Motor neuron (in vitro differentiated cells): ENCODE measurements around the gene MRPL19. TPM values are rescaled to one million over a fixed set of nuclear protein-coding genes. Genes with fewer than 3 reads are reported as not detected.

Source experiments
- ATAC-seq, 8 experiments: fragments of 200-7000 bp; cut with Tn5 transposase; replicated peaks in 6 of 8; 2 replicates each; pipeline ENCODE4 v1.8.0; 2021; ENCODE audit warnings: mild to moderate bottlenecking in 8 of 8, moderate library complexity in 8 of 8
- H3K27ac ChIP-seq, 2 donors: fragments of 250-450 bp; sonication (Bioruptor Pico); 2 replicates each; pipeline ENCODE4 v1.9.0; 2021; ENCODE audit warnings: antibody characterized with exemption in 2 of 2, mild to moderate bottlenecking in 2 of 2, moderate library complexity in 1 of 2
- H3K4me1 ChIP-seq, 2 donors: fragments of 250-450 bp; sonication (Bioruptor Pico); replicated peaks in 1 of 2; 2 replicates each; pipeline ENCODE4 v1.6.1; 2021; ENCODE audit warnings: antibody characterized with exemption in 2 of 2, mild to moderate bottlenecking in 2 of 2, moderate library complexity in 1 of 2
- H3K4me3 ChIP-seq, 5 donors: fragments of 250-450 bp; sonication (Bioruptor Pico); 2 replicates each; pipeline ENCODE4 v1.9.0; 2021; ENCODE audit warnings: antibody characterized with exemption in 5 of 5, mild to moderate bottlenecking in 5 of 5, moderate library complexity in 4 of 5
- WGBS, 10 experiments: fragments of 450-650 bp; shearing (Covaris generic); methylation state at CpG; one replicate each; pipeline ENCODE4 v1.0.0; 2022; 5-methylcytosine and 5-hydroxymethylcytosine counted together
- in situ Hi-C, 9 experiments: fragments of 400-800 bp; cut with MboI; loops; one replicate each; pipeline ENCODE4 v1.15.0; 2021; ENCODE audit warnings: low sequenced_read_pairs in 9 of 9, low pct_unique_long_range_greater_than_20kb in 2 of 9; ENCODE audit not compliant: unreplicated experiment in 9 of 9
- total RNA-seq, 8 experiments: library from RNA; unstranded; fragments of 300-600 nt; gene quantifications; 2 replicates each; pipeline versions ENCODE4 v1.2.3 to v1.2.4, GENCODE V29; 2022

MRPL19 gene
- 10 to 100 TPM; 22.2 to 66.5 (median 32.6) TPM for total RNA-seq

DNA sequence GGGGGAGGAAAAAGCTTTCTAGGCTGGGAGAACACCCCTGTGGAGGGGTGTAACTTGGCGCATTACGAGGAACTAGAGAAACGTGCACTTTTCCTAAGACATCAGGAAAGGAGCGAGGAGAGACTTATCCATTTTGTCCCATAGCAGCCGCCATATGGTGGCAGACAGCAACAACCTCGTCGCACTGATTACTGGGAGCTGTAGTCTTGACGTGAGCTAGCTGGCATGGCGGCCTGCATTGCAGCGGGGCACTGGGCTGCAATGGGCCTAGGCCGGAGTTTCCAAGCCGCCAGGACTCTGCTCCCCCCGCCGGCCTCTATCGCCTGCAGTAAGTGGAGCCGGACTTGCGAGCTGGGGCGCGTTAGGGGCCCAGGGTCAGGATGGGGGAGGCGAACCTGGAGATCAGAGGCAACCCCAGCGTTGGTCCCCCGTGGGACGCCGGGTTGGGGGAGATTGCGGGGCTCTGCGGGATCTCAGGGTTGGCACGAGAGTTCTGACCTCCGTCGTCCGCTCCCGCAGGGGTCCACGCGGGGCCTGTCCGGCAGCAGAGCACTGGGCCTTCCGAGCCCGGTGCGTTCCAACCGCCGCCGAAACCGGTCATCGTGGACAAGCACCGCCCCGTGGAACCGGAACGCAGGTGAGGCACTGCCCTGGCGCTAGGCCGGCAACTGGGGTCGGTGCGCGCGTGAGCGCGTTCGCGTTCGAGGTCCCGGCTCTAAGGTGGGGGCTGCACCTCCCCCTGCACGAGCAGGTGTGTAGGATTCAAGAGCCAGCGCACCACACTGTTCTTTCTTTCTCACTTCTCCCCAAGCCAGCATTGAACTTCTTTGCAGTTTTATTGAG lies at the start of gene MRPL19:
TSS of gene MRPL19 (plus strand) at position 201 of the 843 bp plus-strand sequence. CDS start at position 226, 25 bp downstream.
- Histone ChIP-seq H3K27ac (peak within 1 kb of the TSS; percentile 77 to 87), H3K4me1 (peaks cover 0 to 3% of the 10 kb centered on the region in 2 donors), H3K4me3 (peak within 1 kb of the TSS; percentile 83 to 97 (median 93))
- in situ Hi-C loops = loop anchor here in 1 of 9 experiments (25.0 kb wide), 1 partner anchor 960 kb away; no protein-coding TSS in a partner anchor
- 0 to 20% (median 0%) methylated on average over 1 to 24 of the region's 60 CpGs; no CpG with 5 or more reads in 2 of the 10 experiments for WGBS, 10 experiments
- peak; percentile 97 to 99 (median 98) for ATAC-seq

DNA sequence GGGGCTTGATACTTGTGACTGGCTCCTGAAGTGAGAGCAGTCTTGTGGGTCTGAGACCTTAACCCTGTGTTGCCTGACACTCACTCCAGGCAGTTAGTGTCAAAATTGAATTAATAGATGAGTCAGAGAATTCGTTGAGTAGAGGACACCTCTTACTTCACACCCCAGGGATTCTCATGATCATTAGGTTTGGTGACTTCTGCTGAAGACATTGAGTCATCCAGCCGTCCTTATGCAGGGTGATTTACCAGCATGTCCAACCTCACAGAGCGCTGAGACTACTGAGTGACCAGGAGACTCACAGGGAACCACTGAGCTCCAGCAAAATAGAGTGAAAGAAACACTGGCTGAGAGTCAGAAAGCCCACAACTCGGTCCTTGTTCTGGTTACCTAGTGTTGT lies 49.8 kb upstream of the MRPL19 start:
- Histone ChIP-seq H3K4me3 (no peak overlapping the region), H3K4me1 (peaks cover 0 to 5% of the 10 kb centered on the region in 2 donors), H3K27ac (no peak overlapping the region)
- ATAC-seq = peak in 3 of 8 experiments; percentile 20 to 45 (median 42)
- in situ Hi-C loops = no loop called here
- WGBS, 10 experiments = 0 to 78% (median 51%) methylated on average over 1 to 3 of the region's 4 CpGs; no CpG with 5 or more reads in 5 of the 10 experiments

DNA sequence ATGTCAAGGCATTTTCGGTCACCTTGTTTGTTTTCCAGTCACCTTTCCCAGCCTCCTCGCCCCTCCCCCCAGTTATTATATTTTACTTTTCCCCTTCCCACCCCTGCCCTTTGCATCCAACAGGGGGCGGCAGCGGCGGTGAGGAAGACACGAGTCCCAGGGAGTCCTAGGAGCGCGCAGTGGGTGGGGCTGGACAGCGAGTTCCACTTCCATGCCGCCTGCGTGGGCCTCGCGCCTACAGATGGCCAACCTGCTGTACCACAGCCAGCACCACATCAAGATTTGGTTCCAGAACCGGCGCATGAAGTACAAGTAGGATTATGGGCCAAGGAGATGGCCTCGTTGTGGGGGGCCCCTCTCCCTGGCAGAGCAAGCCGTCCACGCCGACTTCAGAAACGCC lies 48.6 kb upstream of the MRPL19 start:
- no peak for ATAC-seq
- 100% methylated on average over 1 to 7 of the region's 20 CpGs; no CpG with 5 or more reads in 8 of the 10 experiments for WGBS, 10 experiments
- H3K4me3 ChIP-seq = no peak overlapping the region
- H3K4me1 ChIP-seq = no peaks in the 10 kb centered on the region
- H3K27ac ChIP-seq = no peak overlapping the region
- in situ Hi-C loops = no loop called here

DNA sequence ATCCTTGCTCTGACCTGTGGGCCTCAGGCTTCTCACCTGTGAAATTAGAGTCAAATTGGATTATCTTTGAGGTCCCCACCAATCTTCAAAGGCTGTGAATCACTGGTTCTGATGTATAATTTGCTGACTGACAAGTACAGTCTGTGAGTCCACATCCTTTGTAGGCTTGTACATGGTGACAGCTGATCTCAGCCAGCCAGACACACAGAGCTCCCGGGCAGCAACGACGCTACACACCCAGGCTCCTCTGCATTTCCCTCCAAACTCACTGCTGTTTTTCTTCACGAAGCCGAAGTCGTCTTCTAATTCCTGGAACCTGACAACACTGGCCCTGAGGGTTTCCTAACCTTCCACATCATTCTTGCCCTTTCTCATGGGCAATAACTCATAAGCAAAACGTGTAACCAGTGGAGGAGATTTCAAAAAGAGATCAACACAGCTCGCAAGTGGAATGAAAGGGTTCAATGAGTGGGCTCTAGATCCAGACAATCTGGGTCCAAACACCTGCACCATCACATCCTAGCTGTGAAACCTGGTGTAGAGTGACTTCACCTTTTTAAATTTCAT lies 47.9 kb upstream of the MRPL19 start:
- H3K4me3 ChIP-seq = no peak overlapping the region
- no peak for ATAC-seq
- in situ Hi-C loops = no loop called here
- H3K4me1 ChIP-seq = no peaks in the 10 kb centered on the region
- 91 to 100% (median 97%) methylated on average over 1 to 8 of the region's 8 CpGs; no CpG with 5 or more reads in 3 of the 10 experiments for WGBS, 10 experiments
- no peak overlapping the region for H3K27ac ChIP-seq

DNA sequence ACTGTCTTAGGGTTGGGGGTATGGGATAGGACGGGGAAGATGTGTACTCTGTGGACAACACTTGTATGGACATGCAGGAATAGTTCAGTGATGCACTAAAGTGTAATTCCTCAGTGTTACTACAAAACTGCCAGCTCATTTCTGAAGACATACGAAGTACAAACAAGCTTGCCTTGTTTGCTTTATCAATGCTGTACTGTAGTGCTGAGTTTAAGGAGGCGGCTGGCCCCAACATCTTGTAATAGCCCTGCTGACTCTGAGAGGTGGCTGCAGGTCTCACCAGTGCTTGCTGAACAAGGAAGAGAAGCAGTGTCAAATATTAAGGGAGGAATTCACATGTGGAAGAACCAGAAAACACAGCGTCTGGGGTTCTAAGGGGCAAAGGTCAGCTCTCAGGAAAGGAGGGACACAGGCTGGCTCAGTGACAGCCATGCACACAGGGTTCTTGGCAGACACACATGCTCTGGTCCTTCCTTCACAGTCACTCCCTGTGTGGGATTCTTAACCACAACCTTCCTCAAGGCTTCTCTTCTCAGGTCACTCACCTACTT lies 46.0 kb upstream of the MRPL19 start:
- no peak for ATAC-seq
- Histone ChIP-seq H3K4me1 (no peaks in the 10 kb centered on the region), H3K4me3 (no peak overlapping the region), H3K27ac (no peak overlapping the region)
- WGBS, 10 experiments = 43 to 100% (median 95%) methylated on average over 1 to 3 of the region's 4 CpGs; no CpG with 5 or more reads in 4 of the 10 experiments
- in situ Hi-C loops = loop anchor here in 4 of 9 experiments (25.0 kb wide), 3 partner anchors 138 to 688 kb away; partner anchors contain the start of gene TACR1 (in 1 of the 4)

DNA sequence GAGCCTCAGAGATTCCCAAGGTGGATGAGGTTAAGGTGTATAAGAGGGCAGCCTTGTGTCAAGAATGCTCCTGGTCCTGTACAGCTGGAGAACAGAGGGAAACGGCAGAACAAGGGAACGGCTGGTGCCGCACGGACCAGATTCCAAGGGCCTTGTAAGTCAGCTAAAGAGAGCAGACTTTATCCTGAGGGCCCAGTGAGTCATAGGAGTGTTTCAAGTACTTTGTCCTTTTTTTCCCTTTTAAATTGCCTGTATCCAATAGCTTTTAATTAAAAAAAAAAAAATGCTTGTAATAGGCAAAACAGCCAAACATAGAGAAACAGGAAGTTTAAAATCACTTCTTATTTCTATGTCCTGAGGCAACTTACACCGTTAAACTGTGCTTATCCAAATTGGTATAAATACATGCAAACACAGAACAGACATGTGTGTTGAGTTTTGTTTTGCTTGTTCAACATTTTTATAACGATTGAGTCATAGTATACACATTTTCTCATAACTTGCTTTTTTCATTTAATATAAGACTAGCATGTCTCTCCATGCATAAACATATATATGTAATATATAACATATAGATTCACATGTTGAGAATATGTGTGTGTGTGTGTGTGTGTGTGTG lies 43.8 kb upstream of the MRPL19 start:
- peak in 3 of 8 experiments; percentile 49 to 54 (median 53) for ATAC-seq
- H3K4me3 ChIP-seq = no peak overlapping the region
- in situ Hi-C loops = loop anchor here in 4 of 9 experiments (25.0 kb wide), 3 partner anchors 141 to 691 kb away; partner anchors contain the start of gene TACR1 (in 1 of the 4)
- H3K4me1 ChIP-seq = no peaks in the 10 kb centered on the region
- WGBS, 10 experiments = 3 to 100% (median 70%) methylated on average over 1 to 6 of the region's 6 CpGs
- no peak overlapping the region for H3K27ac ChIP-seq

DNA sequence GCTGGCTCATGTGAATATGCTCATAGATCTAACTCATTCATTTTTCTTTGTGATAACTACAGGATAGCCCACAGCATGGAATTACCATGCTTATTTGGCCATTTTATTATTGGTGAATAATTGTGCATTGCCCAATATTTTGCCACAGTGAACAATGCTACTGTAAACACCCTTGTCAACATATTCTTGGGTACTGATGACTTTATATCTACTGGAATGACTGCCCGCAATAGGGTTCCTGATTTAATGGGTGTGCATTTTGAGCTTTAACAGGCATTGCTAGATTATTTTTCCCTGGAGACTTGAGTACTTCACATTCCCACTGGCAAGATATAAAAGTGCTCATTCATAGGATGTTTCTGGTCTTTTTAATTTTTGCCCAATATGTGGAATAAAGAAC lies 43.1 kb upstream of the MRPL19 start:
- 20 to 100% (median 100%) methylated on average over 1 of the region's 1 CpG; no CpG with 5 or more reads in 3 of the 10 experiments for WGBS, 10 experiments
- no peak overlapping the region for H3K27ac ChIP-seq
- H3K4me1 ChIP-seq = peaks cover 1 to 4% of the 10 kb centered on the region in 2 donors
- in situ Hi-C loops = loop anchor here in 4 of 9 experiments (25.0 kb wide), 3 partner anchors 141 to 691 kb away; partner anchors contain the start of gene TACR1 (in 1 of the 4)
- H3K4me3 ChIP-seq = no peak overlapping the region
- ATAC-seq = no peak

DNA sequence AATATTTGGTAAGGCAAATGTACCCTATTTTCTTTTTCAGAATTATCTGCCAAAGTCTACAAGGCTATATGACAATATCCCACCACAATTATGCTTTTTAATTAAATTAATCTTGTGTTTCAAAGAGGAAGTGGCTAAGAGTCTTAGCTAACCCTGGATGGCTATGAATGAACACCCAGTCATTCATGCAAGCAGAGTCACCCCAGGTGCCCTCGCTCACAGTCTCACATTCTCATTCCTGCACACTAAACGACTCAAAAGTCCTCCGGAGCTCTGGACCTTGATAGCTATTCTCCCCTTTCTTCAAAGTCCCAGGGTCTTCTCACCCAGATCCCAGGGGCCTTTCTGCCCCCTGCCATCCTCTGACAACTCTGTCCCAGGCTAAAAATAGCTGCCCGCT lies 42.1 kb upstream of the MRPL19 start:
- Histone ChIP-seq H3K27ac (no peak overlapping the region), H3K4me3 (no peak overlapping the region), H3K4me1 (peaks cover 7 to 9% of the 10 kb centered on the region in 2 donors)
- 46 to 100% (median 92%) methylated on average over 1 to 3 of the region's 4 CpGs; no CpG with 5 or more reads in 1 of the 10 experiments for WGBS, 10 experiments
- in situ Hi-C loops = loop anchor here in 4 of 9 experiments (25.0 kb wide), 3 partner anchors 142 to 692 kb away; partner anchors contain the start of gene TACR1 (in 1 of the 4)
- ATAC-seq = no peak

DNA sequence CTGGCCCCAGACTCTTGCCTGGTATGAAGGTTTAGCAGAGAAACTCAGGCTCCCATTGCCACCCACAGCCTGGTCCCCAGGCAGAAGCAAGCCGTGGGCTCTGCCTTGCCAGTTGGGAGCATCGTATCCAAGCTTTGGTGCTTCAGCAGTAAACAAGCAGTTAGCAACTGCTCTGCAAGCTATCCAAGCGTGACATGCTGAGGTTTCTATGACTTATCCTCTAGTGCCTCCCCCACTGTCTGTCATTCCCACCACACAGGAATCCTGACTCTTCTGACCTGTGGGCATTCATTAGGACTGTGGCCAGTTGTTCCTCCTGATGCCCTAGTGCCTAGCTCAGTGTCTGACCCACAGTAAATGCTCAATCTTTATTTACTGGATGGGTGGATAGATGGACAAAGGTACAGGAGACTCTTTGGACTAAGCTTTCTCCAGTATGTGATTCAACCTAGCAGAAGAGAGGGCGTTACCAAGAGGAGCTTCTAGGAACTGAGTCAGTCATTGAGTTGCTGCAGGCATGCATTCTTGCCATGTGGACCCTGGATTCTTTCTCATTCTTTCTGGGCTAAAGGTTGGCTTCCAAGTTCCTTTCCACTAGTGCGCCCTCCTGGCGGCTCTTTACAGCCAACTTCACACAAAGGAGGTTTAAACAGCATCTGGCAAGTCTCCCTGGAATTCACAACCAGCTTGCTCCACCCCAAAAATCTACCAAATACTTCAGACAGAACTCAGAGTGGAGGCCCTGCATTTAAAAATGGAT lies 40.6 kb upstream of the MRPL19 start:
- Histone ChIP-seq H3K27ac (no peak overlapping the region), H3K4me1 (peaks cover 7 to 9% of the 10 kb centered on the region in 2 donors), H3K4me3 (no peak overlapping the region)
- peak in 4 of 8 experiments; percentile 39 to 88 (median 63) for ATAC-seq
- in situ Hi-C loops = loop anchor here in 5 of 9 experiments (5.0 to 25.0 kb wide), 4 partner anchors 139 to 694 kb away; partner anchors contain the start of gene TACR1 (in 1 of the 5)
- 0 to 100% (median 73%) methylated on average over 1 to 4 of the region's 6 CpGs; no CpG with 5 or more reads in 1 of the 10 experiments for WGBS, 10 experiments

DNA sequence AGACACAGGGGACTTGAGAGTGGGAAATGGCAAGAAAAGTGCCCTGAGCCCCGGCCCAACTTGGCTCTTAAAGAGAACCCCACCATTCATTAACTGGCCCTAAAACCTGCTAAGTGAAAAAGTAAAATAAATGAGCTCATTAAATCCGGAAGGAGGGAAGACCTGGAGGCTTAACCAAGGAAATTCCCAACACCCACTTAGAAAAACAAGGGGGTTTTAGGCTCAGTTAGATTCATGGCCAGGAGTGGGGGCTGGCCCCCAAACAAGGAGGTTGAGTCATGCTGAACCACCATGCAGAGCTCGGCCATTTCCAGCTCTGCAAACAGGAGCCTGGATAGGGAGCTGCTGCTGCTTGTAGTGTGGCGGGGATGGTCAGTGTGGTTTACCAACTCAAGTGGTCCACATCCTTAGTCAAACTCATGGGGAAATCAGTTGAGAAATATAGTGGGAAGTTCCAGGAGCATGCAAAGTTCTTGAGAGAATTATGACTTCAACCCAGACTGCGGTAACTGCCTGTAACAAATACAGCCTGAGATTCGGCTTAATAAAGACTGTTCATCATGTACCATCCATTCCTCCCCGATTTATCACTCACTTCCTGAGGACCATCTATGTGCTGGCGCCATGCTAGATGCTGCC lies 39.7 kb upstream of the MRPL19 start:
- WGBS, 10 experiments = 10 to 100% (median 85%) methylated on average over 1 to 8 of the region's 8 CpGs; no CpG with 5 or more reads in 1 of the 10 experiments
- no peak for ATAC-seq
- in situ Hi-C loops = loop anchor here in 5 of 9 experiments (5.0 to 25.0 kb wide), 4 partner anchors 140 to 695 kb away; partner anchors contain the start of gene TACR1 (in 1 of the 5)
- no peak overlapping the region for H3K27ac ChIP-seq
- no peak overlapping the region for H3K4me3 ChIP-seq
- peaks cover 7 to 9% of the 10 kb centered on the region in 2 donors for H3K4me1 ChIP-seq

DNA sequence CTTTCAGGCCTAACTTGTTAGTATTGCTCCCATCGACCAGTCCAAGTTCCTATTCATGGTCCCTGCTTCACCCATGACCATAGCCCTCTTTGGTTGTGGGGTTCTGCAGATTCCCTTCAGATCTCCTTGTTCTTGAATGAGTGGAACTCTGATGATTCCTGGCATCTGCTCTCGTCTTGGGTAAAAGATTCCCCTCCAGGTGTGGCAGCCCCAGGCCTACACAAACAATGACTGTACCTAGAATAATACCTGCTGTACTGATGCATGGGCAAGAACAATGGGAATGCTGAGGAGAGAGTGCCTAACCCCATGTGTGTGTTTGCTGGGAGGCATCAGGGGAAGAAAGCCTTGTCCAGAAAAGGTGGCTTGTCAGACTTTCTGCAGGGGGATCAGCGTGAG lies 39.2 kb upstream of the MRPL19 start:
- in situ Hi-C loops = loop anchor here in 5 of 9 experiments (5.0 to 25.0 kb wide), 4 partner anchors 140 to 695 kb away; partner anchors contain the start of gene TACR1 (in 1 of the 5)
- ATAC-seq = no peak
- peaks cover 7 to 9% of the 10 kb centered on the region in 2 donors for H3K4me1 ChIP-seq
- H3K27ac ChIP-seq = no peak overlapping the region
- 80 to 100% (median 100%) methylated on average over 1 to 3 of the region's 3 CpGs; no CpG with 5 or more reads in 4 of the 10 experiments for whole genome bisulfite sequencing, 10 experiments
- no peak overlapping the region for H3K4me3 ChIP-seq
